Measurements from ENCODE around the gene ACADS.
"Not testable (repeated sequence)": the region's sequence is repeated elsewhere in the genome, so short reads cannot be mapped to it uniquely, and the experiment has no call there.

Gene ACADS

DNA sequence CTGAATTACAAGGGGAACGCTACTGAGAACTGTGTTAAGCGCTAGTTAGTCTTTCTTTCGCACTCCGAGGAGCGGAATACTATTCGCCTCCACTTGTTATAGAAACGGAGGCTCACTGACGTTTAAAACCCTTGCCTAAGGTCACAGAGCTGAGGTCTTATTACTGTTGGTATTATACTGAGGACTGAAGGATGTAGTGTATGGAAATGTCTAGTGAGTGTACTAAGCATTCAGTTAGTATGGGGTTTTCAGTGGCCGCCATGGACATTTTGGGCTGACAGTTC, 826 bp downstream of the ACADS start:
- peaks cover 4% of the 10 kb centered on the region for H3K36me3 ChIP-seq (ENCODE audit: insufficient read depth, low read length)
- peak overlapping the region; percentile 86; the same call in 1 of the 2 replicates for H3K9ac ChIP-seq (ENCODE audit: low read depth, low read length)
- H3K4me1 ChIP-seq (ENCODE audit: insufficient read depth, low read length), result peaks cover 4% of the 10 kb centered on the region; the same call in 1 of the 2 replicates
- H3K9me3 ChIP-seq (ENCODE audit: control insufficient read depth, insufficient read depth, low read length), result no peaks in the 10 kb centered on the region

DNA sequence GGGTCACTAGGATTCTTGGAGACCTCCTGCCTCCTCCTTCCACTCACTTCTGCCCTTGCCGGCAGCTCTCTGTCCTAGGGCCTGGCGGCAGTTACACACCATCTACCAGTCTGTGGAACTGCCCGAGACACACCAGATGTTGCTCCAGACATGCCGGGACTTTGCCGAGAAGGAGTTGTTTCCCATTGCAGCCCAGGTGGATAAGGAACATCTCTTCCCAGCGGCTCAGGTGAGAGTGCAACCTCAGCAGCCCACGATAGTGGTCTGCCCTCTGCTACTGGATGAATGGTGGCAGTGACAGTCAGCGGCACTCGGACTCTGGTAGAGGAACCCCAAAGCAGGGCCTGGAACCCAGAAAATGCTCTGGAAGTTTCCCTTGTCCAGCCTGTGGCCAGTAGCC, 1.3 kb downstream of the ACADS start:
- peaks cover 4% of the 10 kb centered on the region; the same call in 1 of the 2 replicates for H3K36me3 ChIP-seq (ENCODE audit: insufficient read depth, low read length)
- peaks cover 4% of the 10 kb centered on the region; the same call in 1 of the 2 replicates for H3K4me1 ChIP-seq (ENCODE audit: insufficient read depth, low read length)
- H3K9ac ChIP-seq (ENCODE audit: low read depth, low read length), result no peak overlapping the region
- no peaks in the 10 kb centered on the region for H3K9me3 ChIP-seq (ENCODE audit: control insufficient read depth, insufficient read depth, low read length)

DNA sequence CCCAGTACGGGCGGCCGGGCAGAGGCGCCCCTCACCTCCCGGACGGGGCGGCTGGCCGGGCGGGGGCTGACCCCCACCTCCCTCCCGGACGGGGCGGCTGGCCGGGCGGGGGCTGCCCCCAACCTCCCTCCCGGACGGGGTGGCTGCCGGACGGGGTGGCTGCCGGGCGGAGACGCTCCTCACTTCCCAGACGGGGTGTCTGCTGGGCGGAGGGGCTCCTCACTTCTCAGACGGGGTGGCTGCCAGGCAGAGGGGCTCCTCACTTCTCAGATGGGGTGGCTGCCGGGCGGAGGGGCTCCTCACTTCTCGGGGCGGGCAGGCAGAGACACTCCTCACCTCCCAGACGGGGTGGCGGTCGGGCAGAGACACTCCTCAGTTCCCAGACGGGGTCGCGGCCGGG, 6.6 kb downstream of the ACADS start:
- not testable (repeated sequence) for H3K9me3 ChIP-seq (ENCODE audit: control insufficient read depth, insufficient read depth, low read length); H3K36me3 ChIP-seq (ENCODE audit: insufficient read depth, low read length); H3K9ac ChIP-seq (ENCODE audit: low read depth, low read length); H3K4me1 ChIP-seq (ENCODE audit: insufficient read depth, low read length)

DNA sequence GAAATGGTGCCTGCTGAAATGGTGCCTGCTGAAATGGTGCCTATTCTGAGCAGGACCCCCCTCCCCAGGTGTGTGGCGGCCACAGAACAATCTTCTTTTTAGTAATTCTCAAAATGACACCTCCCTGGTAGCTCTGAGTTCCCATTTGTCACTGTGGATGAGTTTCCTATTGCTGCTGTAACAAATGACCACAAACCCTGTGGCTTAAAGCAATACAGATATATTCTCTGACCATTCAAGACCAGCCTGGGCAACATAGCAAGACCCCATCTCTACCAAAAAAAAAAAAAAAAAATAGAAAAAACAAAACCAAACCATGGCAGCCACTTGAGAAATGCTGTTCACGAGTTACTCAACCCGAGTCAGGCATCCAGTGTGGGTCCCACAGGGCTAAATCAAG, 7.9 kb downstream of the ACADS start:
- Histone ChIP-seq H3K4me1 (ENCODE audit: insufficient read depth, low read length) (no peaks in the 10 kb centered on the region), H3K9ac (ENCODE audit: low read depth, low read length) (no peak overlapping the region), H3K36me3 (ENCODE audit: insufficient read depth, low read length) (no peaks in the 10 kb centered on the region), H3K9me3 (ENCODE audit: control insufficient read depth, insufficient read depth, low read length) (no peaks in the 10 kb centered on the region)

DNA sequence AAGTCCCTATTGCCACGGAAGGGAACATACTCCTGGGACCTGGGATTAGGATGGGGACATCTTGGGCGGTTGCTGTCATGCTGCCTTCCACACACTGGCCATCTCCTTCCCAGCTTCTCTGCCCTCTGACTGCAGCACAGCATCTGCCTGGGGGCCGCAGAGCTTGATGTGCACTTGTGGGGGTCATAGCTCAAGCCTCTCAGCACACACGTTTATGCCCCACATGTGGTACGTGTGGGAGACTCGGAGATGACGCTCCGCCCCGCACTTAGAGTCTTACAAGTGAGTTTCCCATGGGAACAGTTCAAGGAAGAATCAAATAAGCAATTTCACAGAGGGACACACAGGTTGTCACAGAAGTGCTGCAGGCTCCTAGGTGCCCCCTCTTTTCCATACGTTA, 8.6 kb downstream of the ACADS start:
- H3K9ac ChIP-seq (ENCODE audit: low read depth, low read length), result no peak overlapping the region
- H3K9me3 ChIP-seq (ENCODE audit: control insufficient read depth, insufficient read depth, low read length), result no peaks in the 10 kb centered on the region
- no peaks in the 10 kb centered on the region for H3K4me1 ChIP-seq (ENCODE audit: insufficient read depth, low read length)
- H3K36me3 ChIP-seq (ENCODE audit: insufficient read depth, low read length), result no peaks in the 10 kb centered on the region

DNA sequence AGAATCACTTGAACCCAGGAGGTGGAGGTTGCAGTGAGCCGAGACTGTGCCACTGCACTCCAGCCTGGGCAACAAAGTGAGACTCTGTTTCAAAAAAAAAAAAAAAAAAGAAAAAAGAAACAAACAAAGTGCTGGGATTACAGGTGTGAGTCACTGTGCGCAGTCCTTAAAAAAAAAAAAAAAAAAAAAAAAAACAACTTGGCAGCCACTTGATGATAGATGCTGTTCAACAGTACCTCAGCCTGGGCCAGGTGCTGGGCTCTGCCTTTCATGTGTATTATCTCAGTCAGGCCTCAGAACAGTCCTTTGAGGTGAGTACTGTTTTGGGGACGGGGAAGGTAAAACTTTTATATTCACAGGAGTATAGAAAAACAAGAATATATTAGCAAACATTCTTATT, 9.6 kb downstream of the ACADS start:
- Histone ChIP-seq H3K36me3 (ENCODE audit: insufficient read depth, low read length) (no peaks in the 10 kb centered on the region), H3K4me1 (ENCODE audit: insufficient read depth, low read length) (no peaks in the 10 kb centered on the region), H3K9me3 (ENCODE audit: control insufficient read depth, insufficient read depth, low read length) (no peaks in the 10 kb centered on the region), H3K9ac (ENCODE audit: low read depth, low read length) (no peak overlapping the region)

DNA sequence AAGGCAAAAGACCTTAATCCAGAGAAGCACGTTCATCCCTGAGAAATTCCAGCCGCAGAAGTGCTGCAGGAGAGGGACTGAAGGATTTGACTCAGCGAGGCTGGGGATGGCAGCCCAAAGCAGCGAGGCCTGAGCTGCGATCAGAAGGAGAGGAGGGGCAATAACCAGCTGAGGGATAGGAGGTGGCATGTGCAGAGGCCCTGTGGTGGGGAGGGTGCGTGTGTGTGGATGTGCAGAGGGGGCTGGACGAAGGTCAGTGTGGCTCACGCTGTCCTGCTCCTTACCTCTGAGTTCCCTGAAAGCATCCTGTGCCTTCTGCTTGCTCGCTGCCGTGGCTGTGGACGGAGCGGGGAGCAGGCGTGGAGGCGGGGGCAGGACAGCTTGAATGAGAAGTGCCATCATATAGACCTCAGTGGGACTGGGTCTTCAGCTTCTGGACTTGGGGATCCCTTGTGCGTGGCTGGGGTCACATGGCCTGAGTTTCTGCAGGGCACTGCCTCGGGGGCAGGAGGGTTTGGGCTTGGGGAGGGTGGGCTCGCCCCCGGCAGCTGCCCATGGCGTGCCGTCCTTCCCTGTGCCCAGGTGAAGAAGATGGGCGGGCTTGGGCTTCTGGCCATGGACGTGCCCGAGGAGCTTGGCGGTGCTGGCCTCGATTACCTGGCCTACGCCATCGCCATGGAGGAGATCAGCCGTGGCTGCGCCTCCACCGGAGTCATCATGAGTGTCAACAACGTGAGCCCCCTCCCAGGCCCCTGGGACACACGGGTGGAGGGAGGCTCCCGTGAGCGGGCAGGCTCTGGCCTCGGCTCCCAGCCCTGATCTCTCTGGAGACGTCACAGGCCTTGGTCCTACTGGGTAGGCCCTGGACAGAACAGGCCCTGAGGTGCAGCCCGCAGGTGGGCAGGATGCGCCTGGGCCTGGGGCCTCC, 11.0 kb downstream of the ACADS start:
- Histone ChIP-seq H3K9me3 (ENCODE audit: control insufficient read depth, insufficient read depth, low read length) (no peaks in the 10 kb centered on the region), H3K4me1 (ENCODE audit: insufficient read depth, low read length) (no peaks in the 10 kb centered on the region), H3K36me3 (ENCODE audit: insufficient read depth, low read length) (no peaks in the 10 kb centered on the region), H3K9ac (ENCODE audit: low read depth, low read length) (no peak overlapping the region)

DNA sequence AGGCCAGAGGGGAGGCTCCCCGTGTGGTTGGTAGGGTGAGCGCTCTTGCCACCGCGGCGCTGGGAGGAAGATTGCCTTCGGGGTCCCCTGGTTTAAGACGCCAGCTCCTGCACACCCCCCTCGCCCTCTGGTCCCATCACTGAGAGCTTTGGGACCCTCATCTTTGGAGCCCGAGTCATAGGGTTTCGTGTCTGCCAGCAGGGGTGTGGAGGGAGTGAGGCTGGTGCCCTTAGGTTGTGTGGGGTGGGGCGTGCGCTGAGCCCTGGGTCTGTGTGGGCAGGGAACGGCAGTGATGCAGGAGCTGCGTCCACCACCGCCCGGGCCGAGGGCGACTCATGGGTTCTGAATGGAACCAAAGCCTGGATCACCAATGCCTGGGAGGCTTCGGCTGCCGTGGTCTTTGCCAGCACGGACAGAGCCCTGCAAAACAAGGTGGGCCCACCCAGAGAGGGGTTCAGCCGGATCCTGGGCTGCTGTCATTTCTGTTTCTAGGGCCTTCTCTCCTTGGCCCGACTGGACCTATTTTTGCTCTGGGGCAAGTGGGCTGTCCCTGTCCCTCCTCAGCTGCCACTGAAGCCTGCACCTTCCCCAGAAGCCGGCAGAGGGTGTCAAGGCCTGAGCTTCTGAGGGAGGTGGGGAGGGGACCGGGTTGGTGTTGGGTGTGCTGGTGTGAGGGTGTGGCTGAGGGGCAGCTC, 12.1 kb downstream of the ACADS start:
- no peaks in the 10 kb centered on the region for H3K9me3 ChIP-seq (ENCODE audit: control insufficient read depth, insufficient read depth, low read length)
- no peaks in the 10 kb centered on the region for H3K4me1 ChIP-seq (ENCODE audit: insufficient read depth, low read length)
- no peak overlapping the region for H3K9ac ChIP-seq (ENCODE audit: low read depth, low read length)
- no peaks in the 10 kb centered on the region for H3K36me3 ChIP-seq (ENCODE audit: insufficient read depth, low read length)

DNA sequence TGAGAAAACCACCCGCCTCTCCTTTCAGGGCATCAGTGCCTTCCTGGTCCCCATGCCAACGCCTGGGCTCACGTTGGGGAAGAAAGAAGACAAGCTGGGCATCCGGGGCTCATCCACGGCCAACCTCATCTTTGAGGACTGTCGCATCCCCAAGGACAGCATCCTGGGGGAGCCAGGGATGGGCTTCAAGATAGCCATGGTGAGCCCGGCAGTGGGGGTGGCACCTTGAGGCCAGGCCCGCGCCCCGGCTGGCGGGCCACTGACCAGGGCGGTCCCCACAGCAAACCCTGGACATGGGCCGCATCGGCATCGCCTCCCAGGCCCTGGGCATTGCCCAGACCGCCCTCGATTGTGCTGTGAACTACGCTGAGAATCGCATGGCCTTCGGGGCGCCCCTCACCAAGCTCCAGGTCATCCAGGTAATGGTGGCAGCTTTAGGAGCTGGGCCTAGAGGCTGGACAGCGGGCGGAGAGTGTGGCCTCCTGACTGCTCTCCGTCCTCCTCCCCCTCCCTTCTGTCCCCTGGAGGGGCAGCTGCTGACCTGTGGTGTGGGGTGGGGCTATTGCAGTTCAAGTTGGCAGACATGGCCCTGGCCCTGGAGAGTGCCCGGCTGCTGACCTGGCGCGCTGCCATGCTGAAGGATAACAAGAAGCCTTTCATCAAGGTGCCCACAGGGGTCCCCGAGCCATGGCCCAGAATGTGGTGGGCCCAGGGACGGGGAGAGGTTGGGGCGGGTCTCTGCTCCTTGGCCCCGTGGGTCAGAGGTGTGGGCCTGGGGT, 12.8 kb downstream of the ACADS start:
- no peaks in the 10 kb centered on the region for H3K9me3 ChIP-seq (ENCODE audit: control insufficient read depth, insufficient read depth, low read length)
- H3K9ac ChIP-seq (ENCODE audit: low read depth, low read length), result no peak overlapping the region
- H3K36me3 ChIP-seq (ENCODE audit: insufficient read depth, low read length), result no peaks in the 10 kb centered on the region
- H3K4me1 ChIP-seq (ENCODE audit: insufficient read depth, low read length), result no peaks in the 10 kb centered on the region

DNA sequence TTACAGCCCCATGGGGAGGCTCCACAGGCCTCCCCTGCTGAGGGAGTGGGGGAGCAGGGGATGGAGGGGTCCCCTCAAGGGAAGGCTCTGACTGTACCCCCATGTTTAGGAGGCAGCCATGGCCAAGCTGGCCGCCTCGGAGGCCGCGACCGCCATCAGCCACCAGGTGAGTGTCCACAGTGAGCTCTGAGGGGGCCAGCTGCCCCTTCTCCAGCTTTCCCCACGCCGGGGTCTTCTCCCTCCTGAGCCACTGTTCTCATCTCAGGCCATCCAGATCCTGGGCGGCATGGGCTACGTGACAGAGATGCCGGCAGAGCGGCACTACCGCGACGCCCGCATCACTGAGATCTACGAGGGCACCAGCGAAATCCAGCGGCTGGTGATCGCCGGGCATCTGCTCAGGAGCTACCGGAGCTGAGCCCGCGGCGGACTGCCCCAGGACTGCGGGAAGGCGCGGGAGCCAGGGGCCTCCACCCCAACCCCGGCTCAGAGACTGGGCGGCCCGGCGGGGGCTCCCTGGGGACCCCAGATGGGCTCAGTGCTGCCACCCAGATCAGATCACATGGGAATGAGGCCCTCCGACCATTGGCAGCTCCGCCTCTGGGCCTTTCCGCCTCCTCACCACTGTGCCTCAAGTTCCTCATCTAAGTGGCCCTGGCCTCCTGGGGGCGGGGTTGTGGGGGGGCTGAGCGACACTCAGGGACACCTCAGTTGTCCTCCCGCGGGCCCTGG, 13.6 kb downstream of the ACADS start:
- Histone ChIP-seq H3K9ac (ENCODE audit: low read depth, low read length) (no peak overlapping the region), H3K9me3 (ENCODE audit: control insufficient read depth, insufficient read depth, low read length) (no peaks in the 10 kb centered on the region), H3K4me1 (ENCODE audit: insufficient read depth, low read length) (no peaks in the 10 kb centered on the region), H3K36me3 (ENCODE audit: insufficient read depth, low read length) (no peaks in the 10 kb centered on the region)

DNA sequence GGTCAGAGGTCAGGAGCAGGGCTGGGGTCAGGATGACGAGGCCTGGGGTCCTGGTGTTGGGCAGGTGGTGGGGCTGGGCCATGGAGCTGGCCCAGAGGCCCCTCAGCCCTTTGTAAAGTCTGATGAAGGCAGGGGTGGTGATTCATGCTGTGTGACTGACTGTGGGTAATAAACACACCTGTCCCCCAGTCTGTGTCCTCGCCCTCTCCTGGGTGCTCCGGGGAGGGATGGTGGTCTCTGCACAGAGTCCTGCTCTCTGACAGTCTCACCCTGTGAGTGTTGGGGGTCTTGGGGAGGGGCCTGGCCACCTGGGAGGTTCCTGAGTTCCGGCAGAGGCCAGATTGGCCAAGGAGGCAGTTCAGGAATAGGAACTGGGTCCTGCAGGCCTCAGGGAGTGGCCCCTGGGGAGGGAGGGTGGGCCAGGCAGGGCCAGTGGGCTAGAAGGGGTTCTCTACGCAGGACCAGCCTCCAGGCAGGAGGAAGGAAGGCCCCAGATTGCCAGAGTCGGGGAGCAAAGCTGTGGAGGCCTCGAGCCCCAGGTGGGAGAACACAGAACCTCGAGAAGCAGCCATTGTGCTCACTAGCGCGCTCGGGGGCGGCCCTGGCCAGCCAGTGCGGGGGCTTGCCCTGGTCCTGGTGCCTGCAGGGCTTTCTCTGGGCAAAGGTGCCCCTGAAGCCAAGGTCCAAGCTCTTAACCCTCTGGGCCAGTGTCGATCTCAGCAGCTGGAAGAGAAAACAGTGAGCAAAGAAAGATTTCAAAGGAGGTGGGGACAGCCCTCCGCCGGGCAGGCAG, 14.4 kb downstream of the ACADS start:
- Histone ChIP-seq H3K9me3 (ENCODE audit: control insufficient read depth, insufficient read depth, low read length) (no peaks in the 10 kb centered on the region), H3K9ac (ENCODE audit: low read depth, low read length) (no peak overlapping the region), H3K4me1 (ENCODE audit: insufficient read depth, low read length) (no peaks in the 10 kb centered on the region), H3K36me3 (ENCODE audit: insufficient read depth, low read length) (no peaks in the 10 kb centered on the region)

DNA sequence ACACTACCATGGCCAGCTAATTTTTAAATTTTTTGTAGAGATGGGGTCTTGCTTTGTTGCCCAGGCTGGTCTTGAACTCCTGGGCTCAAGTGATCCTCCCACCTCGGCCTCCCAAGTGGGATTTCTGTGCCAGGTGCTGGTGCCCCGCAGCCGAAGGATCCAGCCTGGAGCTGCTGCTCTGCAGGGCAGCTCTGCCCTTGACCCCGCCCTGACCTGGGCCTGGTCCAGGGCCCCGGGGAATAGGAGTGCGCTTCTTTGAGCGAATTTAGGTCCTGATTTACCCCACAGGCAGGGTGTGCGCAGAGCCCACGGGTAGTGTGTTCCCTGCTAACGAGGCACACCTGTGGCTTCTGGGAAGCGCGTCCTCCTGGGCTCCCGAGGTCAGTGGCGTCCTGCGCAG, 15.2 kb downstream of the ACADS start:
- no peak overlapping the region for H3K9ac ChIP-seq (ENCODE audit: low read depth, low read length)
- H3K4me1 ChIP-seq (ENCODE audit: insufficient read depth, low read length), result no peaks in the 10 kb centered on the region
- H3K36me3 ChIP-seq (ENCODE audit: insufficient read depth, low read length), result no peaks in the 10 kb centered on the region
- H3K9me3 ChIP-seq (ENCODE audit: control insufficient read depth, insufficient read depth, low read length), result no peaks in the 10 kb centered on the region

DNA sequence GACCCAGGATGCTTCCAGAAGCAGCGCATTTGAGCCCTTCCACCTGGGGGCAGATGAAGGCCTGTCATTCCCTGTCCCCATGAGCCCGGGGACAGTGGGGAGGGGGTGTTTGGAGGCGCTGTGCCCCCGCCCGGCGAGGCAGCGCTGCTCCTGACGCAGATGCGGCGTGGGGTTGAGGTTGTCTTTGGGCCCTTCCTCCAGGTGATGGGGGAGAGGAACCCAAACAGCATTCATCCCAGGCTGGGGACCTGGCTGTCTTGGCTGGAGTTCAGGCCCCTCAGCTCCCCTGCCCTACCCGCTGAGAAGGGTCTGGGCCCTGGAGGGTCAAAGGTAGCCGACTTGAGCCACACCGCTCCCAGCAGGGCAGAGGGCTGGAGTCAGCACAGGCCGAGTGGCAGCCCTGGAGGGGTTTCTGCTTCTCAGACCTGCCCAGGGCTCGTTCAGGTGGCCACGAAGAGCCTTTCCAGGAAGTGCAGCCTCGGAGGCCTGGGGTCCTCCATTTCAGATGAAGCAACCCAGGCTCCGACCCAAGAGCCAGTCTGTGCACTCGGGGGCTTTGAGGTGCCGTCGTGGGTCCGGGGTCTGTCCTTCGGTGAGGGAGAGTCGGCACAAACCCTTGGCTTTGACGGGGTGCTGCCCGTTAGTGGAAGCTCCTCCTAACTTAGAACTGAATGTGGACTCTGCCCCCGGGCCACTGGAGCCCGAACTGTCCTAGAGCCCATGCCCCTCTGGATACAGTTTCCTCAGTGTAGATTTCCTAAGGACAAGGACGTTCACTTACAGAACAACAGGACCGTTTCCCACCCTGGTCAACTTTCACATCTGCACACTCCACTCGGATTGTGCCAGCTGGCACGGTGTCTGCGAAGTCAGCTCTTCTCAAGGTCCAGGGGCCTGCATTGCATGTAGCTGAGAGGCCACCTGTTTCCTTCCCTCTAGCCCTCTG, 16.1 kb downstream of the ACADS start:
- Histone ChIP-seq H3K9ac (ENCODE audit: low read depth, low read length) (no peak overlapping the region), H3K4me1 (ENCODE audit: insufficient read depth, low read length) (no peaks in the 10 kb centered on the region), H3K9me3 (ENCODE audit: control insufficient read depth, insufficient read depth, low read length) (no peaks in the 10 kb centered on the region)

More for the DNA sequence above, 16.1 kb downstream of the ACADS start:
- no peaks in the 10 kb centered on the region for H3K36me3 ChIP-seq (ENCODE audit: insufficient read depth, low read length)
